ENCODE results near the gene B4GALNT1.
"Not testable (repeated sequence)": the region's sequence is repeated elsewhere in the genome, so short reads cannot be mapped to it uniquely, and the experiment has no call there.

The B4GALNT1 gene

DNA sequence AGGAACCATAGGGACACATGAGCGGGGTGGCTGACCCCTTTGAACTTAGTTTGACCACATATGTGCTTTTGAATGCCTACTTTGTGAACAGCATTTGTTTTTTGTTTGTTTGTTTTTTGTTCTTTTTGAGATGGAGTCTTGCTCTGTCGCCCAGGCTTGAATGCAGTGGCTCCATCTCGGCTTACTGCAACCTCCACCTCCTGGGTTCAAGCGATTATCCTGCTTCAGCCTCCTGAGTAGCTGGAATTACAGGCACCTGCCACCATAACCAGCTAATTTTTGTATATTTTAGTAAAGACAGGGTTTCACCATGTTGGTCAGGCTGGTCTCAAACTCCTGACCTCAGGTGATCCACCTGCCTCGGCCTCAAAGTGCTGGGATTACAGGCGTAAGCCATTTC is 14.6 kb downstream of the B4GALNT1 start:
- Histone ChIP-seq H3K36me3 (ENCODE audit: insufficient read depth, low read length) (peaks cover 38% of the 10 kb centered on the region), H3K27me3 (ENCODE audit: control insufficient read depth in 1 of 2, insufficient read depth in 2 of 2, low read length in 2 of 2) (peaks cover 11 to 21% of the 10 kb centered on the region in 2 donors), H3K4me1 (ENCODE audit: insufficient read depth, low read length) (peaks cover 44% of the 10 kb centered on the region)
- H3K9me3 ChIP-seq (ENCODE audit: low read length); H3K27ac ChIP-seq (ENCODE audit: low read depth, low read length); H3K9ac ChIP-seq (ENCODE audit: low read length); H3K4me3 ChIP-seq (ENCODE audit: low read depth in 1 of 2, low read length in 2 of 2): not testable (repeated sequence)

DNA sequence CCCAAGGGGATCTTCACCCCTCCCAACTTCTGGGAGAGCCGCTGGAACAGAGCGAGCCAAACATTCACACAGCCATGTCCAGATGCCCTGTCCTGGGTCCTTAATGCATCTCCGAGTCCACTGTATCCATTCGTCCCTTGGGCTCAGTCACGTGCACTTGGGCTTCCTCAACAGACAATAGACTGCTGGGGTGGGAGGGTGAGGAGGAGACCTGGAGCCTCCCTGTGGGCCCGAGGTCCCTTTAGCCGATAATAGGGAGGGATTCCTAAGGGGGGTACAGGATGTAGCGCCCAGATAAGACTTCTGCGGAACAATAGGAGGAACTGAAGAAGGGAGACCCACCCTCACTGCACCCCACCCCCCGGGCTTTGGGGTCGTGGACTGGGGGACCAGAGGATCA is 15.1 kb downstream of the B4GALNT1 start:
- Histone ChIP-seq H3K9ac (ENCODE audit: low read length) (no peak overlapping the region), H3K4me1 (ENCODE audit: insufficient read depth, low read length) (peaks cover 49% of the 10 kb centered on the region), H3K27me3 (ENCODE audit: control insufficient read depth in 1 of 2, insufficient read depth in 2 of 2, low read length in 2 of 2) (peaks cover 10 to 16% of the 10 kb centered on the region in 2 donors), H3K36me3 (ENCODE audit: insufficient read depth, low read length) (peaks cover 41% of the 10 kb centered on the region), H3K27ac (ENCODE audit: low read depth, low read length) (no peak overlapping the region), H3K4me3 (ENCODE audit: low read depth in 1 of 2, low read length in 2 of 2) (no peak overlapping the region), H3K9me3 (ENCODE audit: low read length) (no peaks in the 10 kb centered on the region)

GRCh38 chr12:57616383-57617101 is 16.5 kb downstream of the B4GALNT1 start:
- Histone ChIP-seq H3K9me3 (ENCODE audit: low read length) (no peaks in the 10 kb centered on the region), H3K9ac (ENCODE audit: low read length) (no peak overlapping the region), H3K4me1 (ENCODE audit: insufficient read depth, low read length) (peaks cover 47% of the 10 kb centered on the region), H3K27me3 (ENCODE audit: control insufficient read depth in 1 of 2, insufficient read depth in 2 of 2, low read length in 2 of 2) (peaks cover 0 to 12% of the 10 kb centered on the region in 2 donors), H3K36me3 (ENCODE audit: insufficient read depth, low read length) (peaks cover 43% of the 10 kb centered on the region), H3K4me3 (ENCODE audit: low read depth in 1 of 2, low read length in 2 of 2) (no peak overlapping the region), H3K27ac (ENCODE audit: low read depth, low read length) (no peak overlapping the region)

- H3K9me3 ChIP-seq (ENCODE audit: low read length) = no peaks in the 10 kb centered on the region
- H3K36me3 ChIP-seq (ENCODE audit: insufficient read depth, low read length) = peaks cover 43% of the 10 kb centered on the region
- peaks cover 39% of the 10 kb centered on the region for H3K4me1 ChIP-seq (ENCODE audit: insufficient read depth, low read length)
- peaks cover 0 to 5% of the 10 kb centered on the region in 2 donors for H3K27me3 ChIP-seq (ENCODE audit: control insufficient read depth in 1 of 2, insufficient read depth in 2 of 2, low read length in 2 of 2)
- H3K4me3 ChIP-seq (ENCODE audit: low read depth in 1 of 2, low read length in 2 of 2) = no peak overlapping the region
- no peak overlapping the region for H3K9ac ChIP-seq (ENCODE audit: low read length)
- H3K27ac ChIP-seq (ENCODE audit: low read depth, low read length) = no peak overlapping the region
Measured at GRCh38 chr12:57615637-57616036, 17.4 kb downstream of the B4GALNT1 start.

- no peaks in the 10 kb centered on the region for H3K9me3 ChIP-seq (ENCODE audit: low read length)
- H3K36me3 ChIP-seq (ENCODE audit: insufficient read depth, low read length) = peaks cover 43% of the 10 kb centered on the region
- H3K4me1 ChIP-seq (ENCODE audit: insufficient read depth, low read length) = peaks cover 39% of the 10 kb centered on the region
- H3K9ac ChIP-seq (ENCODE audit: low read length) = no peak overlapping the region
- H3K4me3 ChIP-seq (ENCODE audit: low read depth in 1 of 2, low read length in 2 of 2) = no peak overlapping the region
- no peak overlapping the region for H3K27ac ChIP-seq (ENCODE audit: low read depth, low read length)
- H3K27me3 ChIP-seq (ENCODE audit: control insufficient read depth in 1 of 2, insufficient read depth in 2 of 2, low read length in 2 of 2) = no peaks in the 10 kb centered on the region
Measured at GRCh38 chr12:57614948-57615500, 18.0 kb downstream of the B4GALNT1 start.

- Histone ChIP-seq H3K4me3 (ENCODE audit: low read depth in 1 of 2, low read length in 2 of 2) (peak overlapping the region in 1 of 2 donors; percentile 29), H3K27ac (ENCODE audit: low read depth, low read length) (peak overlapping the region; percentile 38), H3K9me3 (ENCODE audit: low read length) (no peaks in the 10 kb centered on the region), H3K27me3 (ENCODE audit: control insufficient read depth in 1 of 2, insufficient read depth in 2 of 2, low read length in 2 of 2) (no peaks in the 10 kb centered on the region), H3K9ac (ENCODE audit: low read length) (no peak overlapping the region), H3K4me1 (ENCODE audit: insufficient read depth, low read length) (peaks cover 42% of the 10 kb centered on the region), H3K36me3 (ENCODE audit: insufficient read depth, low read length) (peaks cover 43% of the 10 kb centered on the region)
Measured at GRCh38 chr12:57614178-57614947, 18.6 kb downstream of the B4GALNT1 start.

- H3K36me3 ChIP-seq (ENCODE audit: insufficient read depth, low read length) = peaks cover 51% of the 10 kb centered on the region
- H3K9me3 ChIP-seq (ENCODE audit: low read length) = no peaks in the 10 kb centered on the region
- H3K27ac ChIP-seq (ENCODE audit: low read depth, low read length) = peak overlapping the region; percentile 38
- no peak overlapping the region for H3K9ac ChIP-seq (ENCODE audit: low read length)
- H3K4me3 ChIP-seq (ENCODE audit: low read depth in 1 of 2, low read length in 2 of 2) = peak overlapping the region in 1 of 2 donors; percentile 29
- H3K4me1 ChIP-seq (ENCODE audit: insufficient read depth, low read length) = peaks cover 47% of the 10 kb centered on the region
- no peaks in the 10 kb centered on the region for H3K27me3 ChIP-seq (ENCODE audit: control insufficient read depth in 1 of 2, insufficient read depth in 2 of 2, low read length in 2 of 2)
Measured at GRCh38 chr12:57613427-57614109, 19.4 kb downstream of the B4GALNT1 start.

- peak overlapping the region in 1 of 2 donors; percentile 27 for H3K4me3 ChIP-seq (ENCODE audit: low read depth in 1 of 2, low read length in 2 of 2)
- peak overlapping the region; percentile 82 for H3K9ac ChIP-seq (ENCODE audit: low read length)
- H3K4me1 ChIP-seq (ENCODE audit: insufficient read depth, low read length) = peaks cover 47% of the 10 kb centered on the region
- peak overlapping the region; percentile 98 for H3K27ac ChIP-seq (ENCODE audit: low read depth, low read length)
- H3K9me3 ChIP-seq (ENCODE audit: low read length) = no peaks in the 10 kb centered on the region
- peaks cover 57% of the 10 kb centered on the region for H3K36me3 ChIP-seq (ENCODE audit: insufficient read depth, low read length)
- no peaks in the 10 kb centered on the region for H3K27me3 ChIP-seq (ENCODE audit: control insufficient read depth in 1 of 2, insufficient read depth in 2 of 2, low read length in 2 of 2)
Measured at GRCh38 chr12:57612711-57613426, 20.1 kb downstream of the B4GALNT1 start.

DNA sequence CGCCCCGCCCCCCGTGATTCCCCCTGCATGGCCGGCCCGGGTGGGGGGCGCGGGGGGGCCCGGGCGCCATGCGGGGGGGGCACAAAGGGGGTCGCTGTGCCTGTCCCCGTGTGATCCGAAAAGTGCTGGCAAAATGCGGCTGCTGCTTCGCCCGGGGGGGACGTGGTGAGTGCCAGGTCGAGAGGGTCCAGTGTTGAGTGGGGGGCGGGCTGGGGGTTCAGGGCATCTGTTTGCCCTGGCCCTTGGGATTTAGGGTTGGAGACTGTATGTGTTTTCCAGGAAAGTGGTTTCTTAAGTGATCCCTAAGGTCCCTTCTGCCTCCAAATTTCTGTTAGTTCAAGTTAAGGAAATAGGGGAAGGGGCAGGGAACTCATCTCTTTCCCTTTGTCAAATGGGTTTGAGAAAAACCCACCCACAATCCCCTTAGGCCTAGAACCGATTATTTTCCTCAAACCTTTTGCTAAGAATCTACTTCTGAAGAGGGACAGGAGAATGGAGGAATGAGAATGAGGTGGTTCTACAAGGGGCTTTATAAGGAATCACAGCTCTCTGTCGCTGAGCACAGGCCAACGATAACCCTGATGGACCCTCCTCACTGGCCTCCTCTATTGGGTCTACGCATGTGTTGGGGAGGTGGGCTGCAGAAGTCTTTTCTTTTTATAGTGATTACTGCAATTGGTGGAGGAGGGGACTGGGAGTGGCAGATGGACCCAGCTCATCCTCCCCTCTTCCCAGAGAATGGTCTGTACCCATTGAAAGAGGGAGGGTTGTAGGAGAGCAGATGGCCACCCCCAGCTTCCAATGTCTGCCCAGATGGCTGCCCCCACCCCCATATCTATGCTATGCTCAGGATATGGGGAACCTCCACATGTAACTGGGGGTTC is 20.9 kb downstream of the B4GALNT1 start:
- Histone ChIP-seq H3K36me3 (ENCODE audit: insufficient read depth, low read length) (peaks cover 59% of the 10 kb centered on the region), H3K27ac (ENCODE audit: low read depth, low read length) (peak overlapping the region; percentile 98)

GRCh38 chr12:57611108-57611826 is 21.7 kb downstream of the B4GALNT1 start, which contains the start of gene ARHGEF25:
ARHGEF25 (plus strand) TSS chr12:57611435; CDS start chr12:57611895, 460 bp downstream.
- peak within 1 kb of the TSS; percentile 82 for H3K9ac ChIP-seq (ENCODE audit: low read length)
- H3K27me3 ChIP-seq (ENCODE audit: control insufficient read depth in 1 of 2, insufficient read depth in 2 of 2, low read length in 2 of 2) = no peaks in the 10 kb centered on the region
- peak within 1 kb of the TSS; percentile 66 to 92 for H3K4me3 ChIP-seq (ENCODE audit: low read depth in 1 of 2, low read length in 2 of 2)
- peaks cover 45% of the 10 kb centered on the region for H3K4me1 ChIP-seq (ENCODE audit: insufficient read depth, low read length)
- peaks cover 54% of the 10 kb centered on the region for H3K36me3 ChIP-seq (ENCODE audit: insufficient read depth, low read length)
- no peaks in the 10 kb centered on the region for H3K9me3 ChIP-seq (ENCODE audit: low read length)
- H3K27ac ChIP-seq (ENCODE audit: low read depth, low read length) = peak within 1 kb of the TSS; percentile 98

More for the DNA sequence above, 20.9 kb downstream of the B4GALNT1 start:
- H3K9me3 ChIP-seq (ENCODE audit: low read length) = no peaks in the 10 kb centered on the region
- no peaks in the 10 kb centered on the region for H3K27me3 ChIP-seq (ENCODE audit: control insufficient read depth in 1 of 2, insufficient read depth in 2 of 2, low read length in 2 of 2)
- peak overlapping the region; percentile 82 for H3K9ac ChIP-seq (ENCODE audit: low read length)
- H3K4me3 ChIP-seq (ENCODE audit: low read depth in 1 of 2, low read length in 2 of 2) = peak overlapping the region; percentile 66 to 92
- peaks cover 47% of the 10 kb centered on the region for H3K4me1 ChIP-seq (ENCODE audit: insufficient read depth, low read length)

All from muscle layer of colon (tissue), 2 donors.